Measurements from ENCODE around the gene GPR83.
A peak's percentile ranks its signal among the peaks of the same experiment; 100 is the strongest.
"Not testable (repeated sequence)": the region's sequence is repeated elsewhere in the genome, so short reads cannot be mapped to it uniquely, and the experiment has no call there.

The GPR83 gene

GRCh38 chr11:94400839-94401772 is at the start of gene GPR83:
TSS of gene GPR83 (minus strand) at chr11:94401419. CDS start at chr11:94401247, 172 bp downstream.
- DNase-seq = peak; percentile 75

GRCh38 chr11:94450048-94450447 is 48.8 kb upstream of the GPR83 start:
- no peak for DNase-seq

- DNase-seq = no peak
Measured at GRCh38 chr11:94449437-94449836, 48.2 kb upstream of the GPR83 start.

- DNase-seq = no peak
Measured at GRCh38 chr11:94449029-94449428, 47.8 kb upstream of the GPR83 start.

- peak; percentile 3 for DNase-seq
Measured at GRCh38 chr11:94447149-94447548, 45.9 kb upstream of the GPR83 start.

GRCh38 chr11:94445641-94446040 is 44.4 kb upstream of the GPR83 start:
- no peak for DNase-seq

GRCh38 chr11:94433049-94433448 is 31.8 kb upstream of the GPR83 start:
- DNase-seq = no peak

- no peak for DNase-seq
Measured at GRCh38 chr11:94424662-94425061, 23.4 kb upstream of the GPR83 start.

- no peak for DNase-seq
Measured at GRCh38 chr11:94424011-94424410, 22.8 kb upstream of the GPR83 start.

GRCh38 chr11:94423507-94423906 is 22.3 kb upstream of the GPR83 start:
- no peak for DNase-seq

- DNase-seq = no peak
Measured at GRCh38 chr11:94418123-94418765, 17.0 kb upstream of the GPR83 start.

- peak; percentile 63 for DNase-seq
Measured at GRCh38 chr11:94417386-94417987, 16.3 kb upstream of the GPR83 start.

GRCh38 chr11:94405062-94405833 is 4.0 kb upstream of the GPR83 start:
- DNase-seq = no peak

GRCh38 chr11:94402355-94402754 is 1.1 kb upstream of the GPR83 start:
- no peak for DNase-seq

- DNase-seq = no peak
Measured at GRCh38 chr11:94401773-94402265, 600 bp upstream of the GPR83 start.

GRCh38 chr11:94400457-94400838 is 771 bp downstream of the GPR83 start:
- DNase-seq = no peak

GRCh38 chr11:94400050-94400449 is 1.2 kb downstream of the GPR83 start:
- peak; percentile 56 for DNase-seq

GRCh38 chr11:94398101-94398500 is 3.1 kb downstream of the GPR83 start:
- no peak for DNase-seq

GRCh38 chr11:94396282-94396681 is 4.9 kb downstream of the GPR83 start:
- no peak for DNase-seq

GRCh38 chr11:94391937-94392336 is 9.3 kb downstream of the GPR83 start:
- DNase-seq = not testable (repeated sequence)

GRCh38 chr11:94379613-94380012 is 21.6 kb downstream of the GPR83 start:
- DNase-seq = no peak

- peak; percentile 15 for DNase-seq
Measured at GRCh38 chr11:94376841-94377240, 24.4 kb downstream of the GPR83 start.

GRCh38 chr11:94370576-94370975 is 30.6 kb downstream of the GPR83 start:
- not testable (repeated sequence) for DNase-seq
